22Rv1 (cell line): ENCODE measurements around the gene BCL2L13.

Experiments used
- ZFX ChIP-seq: fragments of 450-650 bp; IDR thresholded peaks from 2 replicates; pipeline ENCODE4 v1.6.1; 2017; ENCODE audit warnings: antibody characterized with exemption, borderline replicate concordance
- TF ChIP-seq, protein P1 (sequence below): fragments of 450-650 bp; IDR thresholded peaks from 2 replicates; pipeline ENCODE4 v1.5.1; 2017; ENCODE audit warnings: mild to moderate bottlenecking

DNA sequence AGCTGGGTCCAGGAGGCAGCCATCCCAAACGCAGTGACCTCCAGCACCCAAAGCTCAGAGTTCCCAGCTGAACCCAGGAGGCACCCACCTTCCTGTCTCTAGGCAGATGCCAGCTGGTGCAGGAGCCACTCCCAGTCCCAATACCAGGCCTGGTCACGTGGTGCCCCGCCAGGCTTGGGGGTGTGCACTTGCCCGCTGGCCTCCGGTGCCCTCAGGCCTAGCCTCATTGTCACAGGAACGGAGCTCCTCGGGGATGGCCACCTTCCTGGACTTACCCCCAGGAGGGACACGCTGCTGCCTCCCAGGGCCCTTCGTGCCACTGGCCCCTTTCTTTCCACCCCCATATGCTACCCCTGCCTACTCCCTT, 131.1 kb downstream of the BCL2L13 start:
- TF ChIP-seq, protein P1, sequence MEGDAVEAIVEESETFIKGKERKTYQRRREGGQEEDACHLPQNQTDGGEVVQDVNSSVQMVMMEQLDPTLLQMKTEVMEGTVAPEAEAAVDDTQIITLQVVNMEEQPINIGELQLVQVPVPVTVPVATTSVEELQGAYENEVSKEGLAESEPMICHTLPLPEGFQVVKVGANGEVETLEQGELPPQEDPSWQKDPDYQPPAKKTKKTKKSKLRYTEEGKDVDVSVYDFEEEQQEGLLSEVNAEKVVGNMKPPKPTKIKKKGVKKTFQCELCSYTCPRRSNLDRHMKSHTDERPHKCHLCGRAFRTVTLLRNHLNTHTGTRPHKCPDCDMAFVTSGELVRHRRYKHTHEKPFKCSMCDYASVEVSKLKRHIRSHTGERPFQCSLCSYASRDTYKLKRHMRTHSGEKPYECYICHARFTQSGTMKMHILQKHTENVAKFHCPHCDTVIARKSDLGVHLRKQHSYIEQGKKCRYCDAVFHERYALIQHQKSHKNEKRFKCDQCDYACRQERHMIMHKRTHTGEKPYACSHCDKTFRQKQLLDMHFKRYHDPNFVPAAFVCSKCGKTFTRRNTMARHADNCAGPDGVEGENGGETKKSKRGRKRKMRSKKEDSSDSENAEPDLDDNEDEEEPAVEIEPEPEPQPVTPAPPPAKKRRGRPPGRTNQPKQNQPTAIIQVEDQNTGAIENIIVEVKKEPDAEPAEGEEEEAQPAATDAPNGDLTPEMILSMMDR, result no peak
- no peak for TF ChIP-seq ZFX
